Measurements from ENCODE around the gene DEDD2.

GRCh38 chr19:42174188-42174587 lies 43.3 kb downstream of the DEDD2 start:
- TF ChIP-seq POLR2A (IDR thresholded peaks at IDR 0.05), result no peak
- no peak for TF ChIP-seq CTCF (IDR thresholded peaks at IDR 0.05)
